Ishikawa (cell line): ENCODE results near the gene KAT6B.

Source experiments
- CEBPB ChIP-seq: IDR thresholded peaks from 2 replicates; pipeline ENCODE4 v1.6.1; 2012
- CREB1 ChIP-seq: IDR thresholded peaks from 2 replicates; pipeline ENCODE4 v1.6.1; 2012; ENCODE audit warnings: low read depth
- EGR1 ChIP-seq: IDR thresholded peaks from 2 replicates; pipeline ENCODE4 v1.6.1; 2012
- EP300 ChIP-seq: IDR thresholded peaks from 2 replicates; pipeline ENCODE4 v1.6.1; 2012; ENCODE audit warnings: borderline replicate concordance
- FOXM1 ChIP-seq: IDR thresholded peaks from 2 replicates; pipeline ENCODE4 v1.6.1; 2012; ENCODE audit warnings: low read depth, borderline replicate concordance
- NFIC ChIP-seq: IDR thresholded peaks from 2 replicates; pipeline ENCODE4 v1.6.1; 2012
- RAD21 ChIP-seq: IDR thresholded peaks from 2 replicates; pipeline ENCODE4 v1.6.1; 2012; ENCODE audit warnings: low read depth
- TAF1 ChIP-seq: IDR thresholded peaks from 2 replicates; pipeline ENCODE4 v1.6.1; 2012; ENCODE audit warnings: low read depth, mild to moderate bottlenecking
- TCF12 ChIP-seq: IDR thresholded peaks from 2 replicates; pipeline ENCODE4 v1.6.1; 2012; ENCODE audit warnings: low read depth
- TEAD4 ChIP-seq: IDR thresholded peaks from 2 replicates; pipeline ENCODE4 v1.6.1; 2012
- YY1 ChIP-seq: IDR thresholded peaks from 2 replicates; pipeline ENCODE4 v1.6.1; 2012; ENCODE audit warnings: low read depth
- ZBTB7A ChIP-seq: IDR thresholded peaks from 2 replicates; pipeline ENCODE4 v1.6.1; 2012; ENCODE audit warnings: low read depth
- TF ChIP-seq, protein P1 (sequence below): IDR thresholded peaks from 2 replicates; pipeline ENCODE4 v1.6.1; 2012
- TF ChIP-seq, protein P2 (sequence below): IDR thresholded peaks from 2 replicates; pipeline ENCODE4 v1.6.1; 2012; ENCODE audit warnings: low read depth, mild to moderate bottlenecking
- TF ChIP-seq, protein P3 (sequence below): IDR thresholded peaks from 2 replicates; pipeline ENCODE4 v1.6.1; 2012

Gene KAT6B

DNA sequence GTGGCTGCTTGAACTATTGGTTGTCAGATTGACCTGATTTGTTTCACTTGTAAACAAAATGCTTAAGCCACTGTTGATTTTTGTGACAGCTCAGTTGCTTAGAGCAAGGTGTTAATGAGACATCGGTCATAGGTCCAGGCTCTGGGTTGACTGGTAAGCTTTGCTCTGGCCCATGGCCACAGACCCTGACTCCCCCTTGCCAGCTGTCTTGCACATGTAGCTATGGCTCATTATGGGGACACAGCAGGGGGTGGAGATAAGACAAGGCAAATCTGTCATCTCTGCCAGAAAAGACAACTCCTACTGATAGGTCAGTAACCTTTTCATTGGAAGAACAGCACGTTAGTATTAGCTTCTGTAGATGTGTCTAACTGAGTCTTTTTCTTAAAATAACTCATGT lies 95.3 kb downstream of the KAT6B start:
- TF ChIP-seq TEAD4 (no peak), RAD21 (no peak), ZBTB7A (no peak), CEBPB (no peak), NFIC (no peak), YY1 (no peak), EGR1 (no peak), CREB1 (no peak), FOXM1 (no peak), TAF1 (no peak), EP300 (no peak), TCF12 (no peak)
- TF ChIP-seq, protein P1, sequence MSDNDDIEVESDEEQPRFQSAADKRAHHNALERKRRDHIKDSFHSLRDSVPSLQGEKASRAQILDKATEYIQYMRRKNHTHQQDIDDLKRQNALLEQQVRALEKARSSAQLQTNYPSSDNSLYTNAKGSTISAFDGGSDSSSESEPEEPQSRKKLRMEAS = no peak
- TF ChIP-seq, protein P2, sequence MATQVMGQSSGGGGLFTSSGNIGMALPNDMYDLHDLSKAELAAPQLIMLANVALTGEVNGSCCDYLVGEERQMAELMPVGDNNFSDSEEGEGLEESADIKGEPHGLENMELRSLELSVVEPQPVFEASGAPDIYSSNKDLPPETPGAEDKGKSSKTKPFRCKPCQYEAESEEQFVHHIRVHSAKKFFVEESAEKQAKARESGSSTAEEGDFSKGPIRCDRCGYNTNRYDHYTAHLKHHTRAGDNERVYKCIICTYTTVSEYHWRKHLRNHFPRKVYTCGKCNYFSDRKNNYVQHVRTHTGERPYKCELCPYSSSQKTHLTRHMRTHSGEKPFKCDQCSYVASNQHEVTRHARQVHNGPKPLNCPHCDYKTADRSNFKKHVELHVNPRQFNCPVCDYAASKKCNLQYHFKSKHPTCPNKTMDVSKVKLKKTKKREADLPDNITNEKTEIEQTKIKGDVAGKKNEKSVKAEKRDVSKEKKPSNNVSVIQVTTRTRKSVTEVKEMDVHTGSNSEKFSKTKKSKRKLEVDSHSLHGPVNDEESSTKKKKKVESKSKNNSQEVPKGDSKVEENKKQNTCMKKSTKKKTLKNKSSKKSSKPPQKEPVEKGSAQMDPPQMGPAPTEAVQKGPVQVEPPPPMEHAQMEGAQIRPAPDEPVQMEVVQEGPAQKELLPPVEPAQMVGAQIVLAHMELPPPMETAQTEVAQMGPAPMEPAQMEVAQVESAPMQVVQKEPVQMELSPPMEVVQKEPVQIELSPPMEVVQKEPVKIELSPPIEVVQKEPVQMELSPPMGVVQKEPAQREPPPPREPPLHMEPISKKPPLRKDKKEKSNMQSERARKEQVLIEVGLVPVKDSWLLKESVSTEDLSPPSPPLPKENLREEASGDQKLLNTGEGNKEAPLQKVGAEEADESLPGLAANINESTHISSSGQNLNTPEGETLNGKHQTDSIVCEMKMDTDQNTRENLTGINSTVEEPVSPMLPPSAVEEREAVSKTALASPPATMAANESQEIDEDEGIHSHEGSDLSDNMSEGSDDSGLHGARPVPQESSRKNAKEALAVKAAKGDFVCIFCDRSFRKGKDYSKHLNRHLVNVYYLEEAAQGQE = no peak
- TF ChIP-seq, protein P3, sequence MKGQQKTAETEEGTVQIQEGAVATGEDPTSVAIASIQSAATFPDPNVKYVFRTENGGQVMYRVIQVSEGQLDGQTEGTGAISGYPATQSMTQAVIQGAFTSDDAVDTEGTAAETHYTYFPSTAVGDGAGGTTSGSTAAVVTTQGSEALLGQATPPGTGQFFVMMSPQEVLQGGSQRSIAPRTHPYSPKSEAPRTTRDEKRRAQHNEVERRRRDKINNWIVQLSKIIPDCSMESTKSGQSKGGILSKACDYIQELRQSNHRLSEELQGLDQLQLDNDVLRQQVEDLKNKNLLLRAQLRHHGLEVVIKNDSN = no peak

DNA sequence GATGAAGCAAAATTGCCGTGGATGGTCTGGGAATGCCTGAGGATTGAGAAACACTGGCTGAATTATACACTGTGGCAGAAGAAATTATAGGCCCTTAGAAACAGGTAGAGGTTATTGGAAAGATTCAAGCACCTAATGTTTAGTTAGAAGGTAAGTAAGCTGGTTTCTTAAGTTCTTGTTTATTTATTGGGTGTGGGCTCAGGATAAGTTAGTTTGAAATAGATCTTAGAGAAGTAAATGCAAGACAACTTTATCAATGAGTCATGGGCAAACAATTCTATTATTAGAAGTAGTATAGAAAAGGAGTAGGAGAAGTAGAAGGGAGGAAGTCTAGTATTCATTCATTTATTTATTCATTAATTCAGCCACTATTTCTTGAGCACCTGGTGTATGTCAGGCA lies 96.5 kb downstream of the KAT6B start:
- no peak for TF ChIP-seq EP300
- no peak for TF ChIP-seq CREB1
- TF ChIP-seq RAD21 = no peak
- no peak for TF ChIP-seq NFIC
- TF ChIP-seq EGR1 = no peak
- TF ChIP-seq, protein P1 = no peak

DNA sequence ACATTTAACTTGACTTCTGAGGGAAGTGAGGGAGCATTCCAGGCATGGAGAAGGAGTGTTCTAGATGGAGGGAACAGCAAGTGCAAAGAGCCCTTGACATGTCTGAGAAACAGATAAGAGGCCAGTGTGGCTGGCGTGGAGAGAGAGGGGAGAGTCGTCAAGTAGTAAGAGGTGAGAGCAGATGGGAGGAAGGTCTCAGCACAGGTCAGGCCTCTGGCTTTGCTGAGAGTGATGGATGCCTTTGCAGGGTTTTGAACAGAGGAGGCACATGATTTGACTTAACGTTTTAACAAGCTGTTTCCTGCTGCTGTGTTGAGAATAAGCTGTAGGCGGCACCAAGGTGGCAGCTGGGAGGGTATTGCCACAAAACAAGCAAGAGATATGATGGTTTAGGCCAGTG lies 97.2 kb downstream of the KAT6B start:
- TF ChIP-seq EP300 = no peak
- no peak for TF ChIP-seq EGR1
- no peak for TF ChIP-seq CREB1
- TF ChIP-seq TEAD4 = no peak
- TF ChIP-seq CEBPB = no peak
- TF ChIP-seq, protein P2 = no peak
- TF ChIP-seq TCF12 = no peak
- TF ChIP-seq ZBTB7A = no peak
- no peak for TF ChIP-seq NFIC
- no peak for TF ChIP-seq RAD21
- TF ChIP-seq, protein P1 = no peak
- TF ChIP-seq TAF1 = no peak
- no peak for TF ChIP-seq FOXM1
- no peak for TF ChIP-seq YY1
- TF ChIP-seq, protein P3 = no peak

DNA sequence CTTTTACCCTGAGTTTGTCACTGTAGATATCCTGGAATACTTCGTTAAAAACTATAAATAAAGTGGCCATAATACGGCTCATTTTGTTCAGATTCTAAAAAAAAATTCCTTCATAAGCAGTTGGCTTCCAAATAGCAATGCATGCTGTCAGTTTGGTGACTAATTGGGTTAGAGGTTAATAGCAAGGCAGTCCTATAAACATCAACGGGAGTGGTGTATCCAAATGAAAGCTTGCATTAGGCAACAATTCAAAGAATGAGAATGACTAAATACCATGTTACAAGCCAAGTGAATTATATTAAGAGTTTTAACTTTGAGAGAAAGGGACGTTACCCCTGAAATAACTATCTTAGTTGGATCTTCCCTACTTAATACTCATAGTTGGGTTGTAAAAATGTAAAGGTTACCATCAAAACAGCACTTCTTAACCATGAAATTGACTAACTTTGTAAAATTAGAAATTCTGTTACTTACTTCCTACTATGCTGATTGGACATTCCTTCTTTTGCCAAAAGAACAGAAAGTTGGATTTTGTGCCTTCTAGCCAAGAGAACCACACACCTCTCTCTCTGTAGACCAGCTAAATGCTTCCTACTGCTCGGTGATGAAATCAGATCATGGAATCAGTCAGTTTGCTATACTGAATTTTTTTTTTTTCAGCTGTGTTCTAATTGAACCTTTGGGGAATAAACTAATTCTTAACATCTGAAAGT lies 98.0 kb downstream of the KAT6B start:
- TF ChIP-seq CEBPB (peak; percentile 69), TEAD4 (peak; percentile 80), NFIC (0 out of 2 replicates have a peak, but pooled peaks have one; percentile 5)
- TF ChIP-seq, protein P2 = no peak
